H1 (cell line): ENCODE data around the gene DNAJB1. TPM values are rescaled to one million over a fixed set of nuclear protein-coding genes. Genes with fewer than 3 reads are reported as not detected.

Source experiments
- CTCF ChIA-PET: fragments of 300-600 bp; sonication (Branson Sonifier 250); formaldehyde crosslinking; loops from one replicate; lab custom pipeline; 2021; ENCODE audit not compliant: partially characterized antibody; lab: Charles Lee
- POLR2A ChIA-PET: fragments of 300-600 bp; sonication (Branson Sonifier 250); formaldehyde crosslinking; loops from one replicate; lab custom pipeline; 2021; ENCODE audit warnings: inconsistent platforms; ENCODE audit not compliant: partially characterized antibody; lab: Charles Lee
- DNase-seq, 2 experiments: peaks; one replicate each; pipeline versions ENCODE4 v3.0.0 to v3.0.0-alpha.2; 2010 to 2022; ENCODE audit warnings: low spot score in 2 of 2, low read depth in 1 of 2, mixed read lengths in 1 of 2
- FAIRE-seq: peaks from 2 replicates; lab custom pipeline; 2011; peaks lifted over from hg19 to GRCh38; lab: Jason Lieb, UNC
- H2AFZ ChIP-seq: 2 replicates; pipeline ENCODE4 v1.8.1; 2012; ENCODE audit warnings: low read length, inconsistent platforms
- H2AK5ac ChIP-seq: 2 replicates; pipeline ENCODE4 v1.6.1; 2013; ENCODE audit warnings: low read depth, low read length
- H2BK120ac ChIP-seq: replicated peaks from 2 replicates; pipeline ENCODE3; 2013; ENCODE audit warnings: low read depth, low read length, inconsistent platforms
- H2BK12ac ChIP-seq: 2 replicates; pipeline ENCODE4 v1.6.1; 2013; ENCODE audit warnings: low read depth, low read length
- H2BK15ac ChIP-seq: 2 replicates; pipeline ENCODE4 v1.6.1; 2013; ENCODE audit warnings: low read length
- H2BK20ac ChIP-seq: 2 replicates; pipeline ENCODE4 v1.6.1; 2013; ENCODE audit warnings: low read length
- H2BK5ac ChIP-seq: 2 replicates; pipeline ENCODE4 v1.6.1; 2013; ENCODE audit warnings: low read depth, low read length
- H3K14ac ChIP-seq: 2 replicates; pipeline ENCODE4 v1.6.1; 2013; ENCODE audit warnings: inconsistent platforms; ENCODE audit not compliant: insufficient read length
- H3K18ac ChIP-seq: 2 replicates; pipeline ENCODE4 v1.6.1; 2013; ENCODE audit warnings: low read length; ENCODE audit errors: extremely low read depth
- H3K23ac ChIP-seq: 2 replicates; pipeline ENCODE4 v1.6.1; 2013; ENCODE audit warnings: inconsistent platforms; ENCODE audit not compliant: insufficient read length
- H3K23me2 ChIP-seq: 2 replicates; pipeline ENCODE4 v1.6.1; 2013; ENCODE audit warnings: low read depth, low read length
- H3K27ac ChIP-seq: 2 replicates; pipeline ENCODE4 v1.6.1; 2011; ENCODE audit warnings: low read depth, low read length, inconsistent platforms
- H3K27me3 ChIP-seq, 4 experiments: replicated peaks in 1 of 4; 1 replicate in 1 of 4; 2 replicates in 3 of 4; pipeline versions ENCODE4 v1.6.1 to v1.8.1; 2011 to 2013; ENCODE audit warnings: low read length in 3 of 4, mild to moderate bottlenecking in 3 of 4, inconsistent platforms in 2 of 4, mixed read lengths in 2 of 4, moderate library complexity in 1 of 4; ENCODE audit not compliant: control insufficient read depth in 3 of 4, insufficient read depth in 3 of 4; ENCODE audit errors: extremely low read depth in 1 of 4
- H3K36me3 ChIP-seq, 4 experiments: 2 replicates each; pipeline versions ENCODE4 v1.6.1 to v1.8.1; 2011 to 2013; ENCODE audit warnings: mild to moderate bottlenecking in 4 of 4, low read length in 3 of 4, moderate library complexity in 2 of 4, control low read depth in 1 of 4, inconsistent platforms in 1 of 4; ENCODE audit not compliant: insufficient read depth in 4 of 4, control insufficient read depth in 2 of 4
- H3K4ac ChIP-seq: replicated peaks from 2 replicates; pipeline ENCODE3; 2013; ENCODE audit warnings: low read length, low read depth, mixed read lengths, inconsistent platforms; ENCODE audit not compliant: insufficient read length
- H3K4me1 ChIP-seq, 4 experiments: replicated peaks in 1 of 4; 1 replicate in 1 of 4; 2 replicates in 3 of 4; pipeline versions ENCODE4 v1.6.1 to v1.8.1; 2011 to 2013; ENCODE audit warnings: low read length in 3 of 4, inconsistent platforms in 2 of 4, mixed read lengths in 1 of 4; ENCODE audit not compliant: insufficient read depth in 4 of 4, control insufficient read depth in 3 of 4
- H3K4me2 ChIP-seq, 2 experiments: 2 replicates each; pipeline versions ENCODE4 v1.6.1 to v1.8.1; 2011 to 2013; ENCODE audit warnings: low read depth in 2 of 2, low read length in 2 of 2, control low read depth in 1 of 2, inconsistent platforms in 1 of 2, mild to moderate bottlenecking in 1 of 2; ENCODE audit not compliant: insufficient read depth in 1 of 2
- H3K4me3 ChIP-seq, 4 experiments: fragments of 200-600, 300-600 bp in 1 of 4; sonication (generic), shearing (Covaris generic), sonication (Bioruptor Twin) in 1 of 4; 2 replicates each; pipeline versions ENCODE4 v1.5.1 to v1.8.1; 2011 to 2016; ENCODE audit warnings: low read length in 4 of 4, low read depth in 3 of 4, control low read depth in 2 of 4, inconsistent platforms in 2 of 4, mild to moderate bottlenecking in 2 of 4, mixed read lengths in 1 of 4, moderate library complexity in 1 of 4; ENCODE audit not compliant: insufficient read depth in 2 of 4; ENCODE audit errors: extremely low read depth in 1 of 4
- H3K56ac ChIP-seq: replicated peaks from 2 replicates; pipeline ENCODE3; 2013; ENCODE audit warnings: low read depth, mild to moderate bottlenecking, mixed read lengths, low read length, inconsistent platforms; ENCODE audit not compliant: insufficient read length
- H3K79me1 ChIP-seq: 2 replicates; pipeline ENCODE4 v1.6.1; 2013; ENCODE audit warnings: low read depth, low read length, control low read depth
- H3K79me2 ChIP-seq, 2 experiments: 2 replicates each; pipeline versions ENCODE4 v1.6.1 to v1.8.1; 2012 to 2013; ENCODE audit warnings: low read length in 2 of 2, mild to moderate bottlenecking in 2 of 2, inconsistent platforms in 1 of 2; ENCODE audit not compliant: insufficient read depth in 2 of 2, control insufficient read depth in 1 of 2
- H3K9ac ChIP-seq, 4 experiments: replicated peaks in 1 of 4; 1 replicate in 1 of 4; 2 replicates in 3 of 4; pipeline versions ENCODE4 v1.6.1 to v1.8.1; 2011 to 2013; ENCODE audit warnings: low read depth in 3 of 4, low read length in 3 of 4, control low read depth in 2 of 4, mild to moderate bottlenecking in 2 of 4, moderate library complexity in 2 of 4, inconsistent platforms in 1 of 4; ENCODE audit errors: extremely low read depth in 1 of 4
- H3K9me3 ChIP-seq, 2 experiments: 2 replicates each; pipeline versions ENCODE4 v1.6.1 to v1.8.1; 2012 to 2013; ENCODE audit warnings: mild to moderate bottlenecking in 2 of 2, moderate library complexity in 2 of 2, control low read depth in 1 of 2, inconsistent platforms in 1 of 2, low read depth in 1 of 2, low read length in 1 of 2, mixed read lengths in 1 of 2; ENCODE audit not compliant: insufficient read depth in 2 of 2
- H4K20me1 ChIP-seq, 2 experiments: replicated peaks in 1 of 2; 2 replicates each; pipeline versions ENCODE3 to v1.8.1; 2011 to 2013; ENCODE audit warnings: inconsistent platforms in 2 of 2, low read length in 2 of 2, mild to moderate bottlenecking in 1 of 2; ENCODE audit not compliant: insufficient read depth in 2 of 2, control insufficient read depth in 1 of 2
- H4K5ac ChIP-seq: 2 replicates; pipeline ENCODE4 v1.6.1; 2013; ENCODE audit warnings: low read length, low read depth, mixed read lengths, inconsistent platforms; ENCODE audit not compliant: insufficient read length
- H4K8ac ChIP-seq: 2 replicates; pipeline ENCODE4 v1.8.0; 2013; ENCODE audit warnings: mild to moderate bottlenecking, moderate library complexity, low read length, inconsistent platforms; ENCODE audit not compliant: insufficient read depth; ENCODE audit errors: extremely low read depth
- H4K91ac ChIP-seq: replicated peaks from 2 replicates; pipeline ENCODE3; 2013; ENCODE audit warnings: low read length, mixed read lengths, inconsistent platforms; ENCODE audit not compliant: insufficient read length
- BRCA1 ChIP-seq: IDR thresholded peaks from 2 replicates; pipeline ENCODE4 v1.6.1; 2012; ENCODE audit warnings: low read depth, low read length, improper control_type of control experiment
- CEBPB ChIP-seq: IDR thresholded peaks from 2 replicates; pipeline ENCODE4 v1.6.1; 2012; ENCODE audit warnings: low read depth, low read length
- MAFK ChIP-seq: IDR thresholded peaks from 2 replicates; pipeline ENCODE4 v1.6.1; 2012; ENCODE audit warnings: low read depth, mild to moderate bottlenecking, improper control_type of control experiment, low read length
- WGBS, 2 experiments: shearing (Covaris generic) in 1 of 2; methylation state at CpG; one replicate each; pipeline versions ENCODE4 v1.1.6 to v1.1.7; 2013 to 2015; ENCODE audit warnings: low lambda C conversion rate in 2 of 2, mixed read lengths in 2 of 2, inconsistent platforms in 1 of 2, low coverage in 1 of 2, missing lambda C conversion rate in 1 of 2; ENCODE audit not compliant: insufficient replicate concordance in 2 of 2, insufficient coverage in 1 of 2, insufficient read length in 1 of 2; ENCODE audit errors: extremely low coverage in 1 of 2, missing lambda C conversion rate in 1 of 2; 5-methylcytosine and 5-hydroxymethylcytosine counted together
- polyA plus RNA-seq, 7 experiments: library from polyadenylated mRNA; depleted of rRNA in 3 of 7; stranded (reverse) in 5 of 7; unstranded in 2 of 7; fragments of >200 nt in 5 of 7; fragments of 200-250 nt in 2 of 7; gene quantifications; 1 replicate in 5 of 7; 2 replicates in 1 of 7; 4 replicates in 1 of 7; pipeline versions ENCODE4 v1.2.1 to v1.2.3, GENCODE V29; 2011 to 2013; ENCODE audit warnings: missing spikeins in 2 of 7, mixed read lengths in 2 of 7
- total RNA-seq: library from RNA; stranded (reverse); fragmentation: NEBNext Ultra II Directional; extraction: Animal tissue kit (Norgen Biotek cat#: 25700); gene quantifications from 2 replicates; pipeline ENCODE4 v1.2.1, GENCODE V29; 2021

DNAJB1 gene
- total and polyA plus RNA-seq, 2 of the 8 experiments (the other 6 are each of a cell fraction or from before 2014, with no cell fraction given) = 62.9 to 64.3 TPM

DNA sequence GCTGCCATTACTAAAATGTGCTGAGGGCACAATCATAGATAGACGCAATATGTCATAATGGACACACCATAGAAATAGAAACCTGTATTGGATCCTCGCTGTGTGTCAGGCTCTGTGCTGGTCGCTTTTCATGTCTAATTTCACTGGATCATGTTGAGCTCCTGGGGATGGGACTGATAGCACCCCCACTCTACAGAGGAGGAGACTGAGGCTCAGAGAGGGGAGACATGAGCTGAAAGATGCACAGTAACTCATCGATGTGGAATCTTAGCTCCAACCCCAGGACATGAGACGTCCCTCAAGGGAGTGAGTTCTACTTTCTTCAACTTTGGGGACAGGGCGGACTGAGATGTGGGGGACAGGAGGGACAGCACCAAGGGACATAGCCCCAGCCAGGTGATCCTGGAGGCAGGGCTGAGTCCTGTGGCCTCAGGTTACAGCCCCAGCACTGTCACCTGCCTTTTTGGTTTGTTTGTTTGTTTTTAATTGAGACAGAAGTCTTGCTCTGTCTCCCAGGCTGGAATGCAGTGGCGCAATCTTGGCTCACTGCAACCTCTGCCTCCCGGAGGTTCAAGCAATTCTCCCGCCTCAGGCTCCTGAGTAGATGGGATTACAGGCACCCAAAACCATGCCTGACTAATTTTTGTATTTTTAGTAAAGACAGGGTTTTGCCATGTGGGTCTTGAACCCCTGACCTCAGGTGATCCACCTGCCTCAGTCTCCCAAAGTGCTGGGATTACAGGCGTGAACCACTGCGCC is 15.7 kb downstream of the DNAJB1 start:
- H3K36me3 ChIP-seq = no peaks in the 10 kb centered on the region
- ChIA-PET CTCF (interaction anchor here (0.9 to 1.2 kb wide), 2 partner anchors 23 to 54 kb away, joined by 3 to 4 read pairs; no protein-coding TSS in a partner anchor), POLR2A (no interaction called here)
- DNase-seq (no peak), FAIRE-seq (no peak)
- no peak overlapping the region for H3K4ac ChIP-seq
- H4K91ac ChIP-seq = no peak overlapping the region
- H4K20me1 ChIP-seq = no peaks in the 10 kb centered on the region
- WGBS, 2 experiments = 88% methylated on average over 11 of the region's 11 CpGs; no CpG with 5 or more reads in 1 of the 2 experiments
- no peak overlapping the region for H3K4me3 ChIP-seq
- H3K4me1 ChIP-seq = peaks cover 0 to 5% (median 2%) of the 10 kb centered on the region in 4 experiments; a peak in 3 of 7 replicates
- H3K14ac ChIP-seq = no peak overlapping the region
- TF ChIP-seq MAFK = no peak
- TF ChIP-seq BRCA1 = no peak
- peak; percentile 57; the same call in 1 of the 2 replicates for TF ChIP-seq CEBPB
- H3K56ac ChIP-seq = no peak overlapping the region
- no peak overlapping the region for H3K9ac ChIP-seq
- no peak overlapping the region for H2BK5ac ChIP-seq
- no peaks in the 10 kb centered on the region for H3K79me1 ChIP-seq
- no peak overlapping the region for H2AFZ ChIP-seq
- H3K27ac ChIP-seq = no peak overlapping the region
- H3K23me2 ChIP-seq = no peaks in the 10 kb centered on the region; the same call in 1 of the 2 replicates
- H3K18ac ChIP-seq = no peak overlapping the region
- H2BK15ac ChIP-seq = no peak overlapping the region
- H2BK12ac ChIP-seq = no peak overlapping the region
- H2BK20ac ChIP-seq = no peak overlapping the region
- H2BK120ac ChIP-seq = no peak overlapping the region
- no peak overlapping the region for H4K5ac ChIP-seq
- no peak overlapping the region for H2AK5ac ChIP-seq
- no peaks in the 10 kb centered on the region for H3K27me3 ChIP-seq
- no peak overlapping the region for H4K8ac ChIP-seq
- H3K4me2 ChIP-seq = no peak overlapping the region
- H3K9me3 ChIP-seq = no peaks in the 10 kb centered on the region
- H3K79me2 ChIP-seq = no peaks in the 10 kb centered on the region
- H3K23ac ChIP-seq = no peak overlapping the region
